Measurements from ENCODE around the gene TDRD7.

DNA sequence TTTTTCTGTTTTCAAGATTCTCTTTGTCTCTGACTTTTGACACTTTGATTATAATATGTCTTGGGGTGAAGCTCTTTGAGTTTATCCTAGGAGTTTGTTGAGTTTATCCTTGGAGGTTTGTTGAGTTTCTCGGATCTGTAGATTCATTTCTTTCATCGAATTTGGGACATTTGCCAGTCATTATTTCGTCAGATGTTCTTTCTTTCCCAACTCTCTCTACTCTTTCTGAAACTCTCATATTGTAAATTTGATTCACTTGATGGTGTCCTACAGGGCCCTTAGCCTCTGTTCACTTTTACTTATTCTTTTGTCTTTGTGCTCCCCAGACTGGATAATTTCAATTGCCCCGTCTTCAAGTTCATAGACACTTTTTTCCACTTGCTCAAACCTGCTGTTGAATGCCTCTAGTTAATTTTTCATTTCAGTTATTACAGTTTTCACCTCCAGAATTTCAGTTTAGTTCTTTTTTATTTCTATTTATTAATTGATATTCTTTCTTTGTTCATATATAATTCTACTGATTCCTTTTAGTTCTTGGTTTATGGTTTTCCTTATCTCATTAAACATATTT is 8.1 kb upstream of the TDRD7 start:
- TF ChIP-seq, protein P1, sequence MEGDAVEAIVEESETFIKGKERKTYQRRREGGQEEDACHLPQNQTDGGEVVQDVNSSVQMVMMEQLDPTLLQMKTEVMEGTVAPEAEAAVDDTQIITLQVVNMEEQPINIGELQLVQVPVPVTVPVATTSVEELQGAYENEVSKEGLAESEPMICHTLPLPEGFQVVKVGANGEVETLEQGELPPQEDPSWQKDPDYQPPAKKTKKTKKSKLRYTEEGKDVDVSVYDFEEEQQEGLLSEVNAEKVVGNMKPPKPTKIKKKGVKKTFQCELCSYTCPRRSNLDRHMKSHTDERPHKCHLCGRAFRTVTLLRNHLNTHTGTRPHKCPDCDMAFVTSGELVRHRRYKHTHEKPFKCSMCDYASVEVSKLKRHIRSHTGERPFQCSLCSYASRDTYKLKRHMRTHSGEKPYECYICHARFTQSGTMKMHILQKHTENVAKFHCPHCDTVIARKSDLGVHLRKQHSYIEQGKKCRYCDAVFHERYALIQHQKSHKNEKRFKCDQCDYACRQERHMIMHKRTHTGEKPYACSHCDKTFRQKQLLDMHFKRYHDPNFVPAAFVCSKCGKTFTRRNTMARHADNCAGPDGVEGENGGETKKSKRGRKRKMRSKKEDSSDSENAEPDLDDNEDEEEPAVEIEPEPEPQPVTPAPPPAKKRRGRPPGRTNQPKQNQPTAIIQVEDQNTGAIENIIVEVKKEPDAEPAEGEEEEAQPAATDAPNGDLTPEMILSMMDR (IDR thresholded peaks at IDR 0.05): no peak
- TF ChIP-seq POLR2A (IDR thresholded peaks at IDR 0.05) (no peak), POLR2AphosphoS5 (IDR thresholded peaks at IDR 0.05) (no peak)

Data from breast epithelium (tissue), 3 donors.